Myocyte (in vitro differentiated cells): Measurements from ENCODE around the gene CDCA4. TPM values are rescaled to one million over a fixed set of nuclear protein-coding genes. Genes with fewer than 3 reads are reported as not detected.

Experiments used
- DNase-seq: peaks from one replicate; pipeline ENCODE4 v3.0.0-alpha.2; 2012; ENCODE audit warnings: low read depth
- total RNA-seq: library from RNA; depleted of rRNA; stranded (reverse); fragments of >200 nt; gene quantifications from 2 replicates; pipeline ENCODE4 v1.2.3, GENCODE V29; 2014

CDCA4 gene
- total RNA-seq, 1 donor from 2014 or later, result 15.9 TPM

DNA sequence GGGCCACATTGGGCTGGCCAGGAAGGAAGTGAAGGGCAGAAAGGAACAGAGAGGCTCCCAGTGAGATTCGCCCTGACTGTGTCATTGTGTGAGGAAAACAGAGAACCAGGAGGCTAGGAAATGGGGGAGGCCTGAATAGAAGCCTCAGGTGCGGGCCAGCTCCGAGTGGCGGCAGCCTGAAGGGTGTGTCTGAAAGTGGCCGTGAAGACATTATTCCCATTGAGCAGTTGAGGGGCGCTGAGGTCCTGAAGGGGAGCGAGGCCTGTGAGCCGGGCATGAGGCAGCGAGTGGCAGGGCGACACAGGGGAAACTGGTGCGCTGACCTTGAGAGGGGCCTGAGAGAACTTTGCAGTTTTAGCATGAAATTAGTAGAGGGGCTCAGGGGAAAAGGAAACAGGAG is 28.4 kb downstream of the CDCA4 start:
- DNase-seq, result no peak

- DNase-seq, result no peak
Observed at GRCh38 chr14:104991896-104992230, 29.0 kb downstream of the CDCA4 start.

GRCh38 chr14:104989951-104990303 is 31.0 kb downstream of the CDCA4 start:
- no peak for DNase-seq

- DNase-seq, result no peak
Observed at GRCh38 chr14:104989236-104989950, 31.5 kb downstream of the CDCA4 start.

DNA sequence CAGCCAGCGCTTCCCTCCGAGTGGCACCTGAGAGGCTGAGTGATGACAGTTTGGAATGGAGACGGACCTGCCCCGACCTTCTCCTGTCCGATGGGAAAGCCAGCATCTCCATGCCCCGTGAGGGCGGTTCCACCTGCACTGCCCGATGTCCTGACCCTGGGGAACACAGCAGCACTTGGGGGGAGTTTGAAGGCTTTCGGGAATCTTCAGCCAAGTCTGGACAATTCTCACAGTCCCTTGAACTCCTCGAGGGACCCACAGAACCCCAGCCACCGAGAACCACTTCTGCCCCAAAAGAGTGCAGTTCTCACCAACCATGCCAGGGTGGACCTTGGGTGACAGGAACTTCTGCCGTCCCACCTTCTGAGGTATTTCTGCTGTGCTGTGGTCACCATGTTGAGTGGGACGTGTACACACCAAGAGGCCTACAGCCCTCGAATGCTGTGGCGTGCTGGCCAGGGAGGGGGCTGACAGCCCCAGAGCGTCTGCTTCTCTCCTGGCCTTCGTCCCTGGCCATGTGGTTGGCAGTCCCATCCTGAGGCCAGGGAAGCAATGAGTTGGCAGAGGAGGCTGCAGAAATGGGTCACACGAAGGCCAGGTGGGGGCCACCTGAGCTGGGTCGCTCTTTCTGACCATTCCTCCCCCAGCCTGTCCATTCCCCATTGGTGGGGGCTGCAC is 34.3 kb downstream of the CDCA4 start:
- no peak for DNase-seq

DNA sequence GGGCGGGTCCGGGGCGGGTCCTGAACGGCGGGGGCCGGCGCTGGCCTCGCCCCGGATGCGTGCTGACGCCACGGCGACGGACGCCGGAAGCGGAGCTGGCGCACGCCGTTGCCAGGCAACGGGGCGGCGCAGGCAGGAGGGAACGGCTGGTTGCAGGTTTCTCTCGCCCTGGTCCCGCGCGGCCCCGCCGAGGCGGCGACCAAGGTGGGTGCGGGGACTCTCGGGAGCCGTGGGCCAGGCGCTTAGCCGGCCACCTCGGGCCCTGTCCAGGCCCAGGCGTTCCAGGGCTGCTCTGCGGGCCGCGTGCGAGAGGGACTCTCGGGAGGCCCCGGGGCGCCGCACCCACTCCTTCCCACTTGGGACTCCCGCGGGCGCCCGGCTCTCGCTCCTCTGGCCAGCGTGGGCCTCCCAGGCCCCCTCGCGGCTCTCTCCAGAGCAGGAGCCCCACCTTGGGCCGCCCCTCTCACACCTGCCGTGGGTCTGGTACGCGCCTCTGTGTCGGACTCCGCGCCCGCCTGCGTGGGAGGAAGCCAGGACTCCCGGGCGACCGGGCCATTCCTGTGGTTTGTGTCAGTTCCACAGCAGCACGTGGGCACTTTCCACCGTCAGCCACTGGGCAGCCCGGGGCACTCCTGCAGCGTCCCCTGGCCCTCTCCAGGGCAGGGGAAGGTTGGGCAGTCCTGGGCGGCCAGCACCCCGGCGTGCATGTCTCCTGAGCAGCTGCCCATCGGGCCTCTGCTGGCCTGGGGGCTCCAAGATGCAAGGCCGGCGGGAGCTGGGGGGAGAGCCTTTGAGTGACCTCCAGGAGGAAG is 35.0 kb downstream of the CDCA4 start, which contains the start of gene CLBA1:
Gene CLBA1, plus strand, starts transcription at position 114 of the 812 bp plus-strand sequence. Its CDS starts 644 bp downstream, at position 758.
- peak; percentile 92 for DNase-seq

- DNase-seq, result no peak
Observed at GRCh38 chr14:104984056-104984894, 36.6 kb downstream of the CDCA4 start.

DNA sequence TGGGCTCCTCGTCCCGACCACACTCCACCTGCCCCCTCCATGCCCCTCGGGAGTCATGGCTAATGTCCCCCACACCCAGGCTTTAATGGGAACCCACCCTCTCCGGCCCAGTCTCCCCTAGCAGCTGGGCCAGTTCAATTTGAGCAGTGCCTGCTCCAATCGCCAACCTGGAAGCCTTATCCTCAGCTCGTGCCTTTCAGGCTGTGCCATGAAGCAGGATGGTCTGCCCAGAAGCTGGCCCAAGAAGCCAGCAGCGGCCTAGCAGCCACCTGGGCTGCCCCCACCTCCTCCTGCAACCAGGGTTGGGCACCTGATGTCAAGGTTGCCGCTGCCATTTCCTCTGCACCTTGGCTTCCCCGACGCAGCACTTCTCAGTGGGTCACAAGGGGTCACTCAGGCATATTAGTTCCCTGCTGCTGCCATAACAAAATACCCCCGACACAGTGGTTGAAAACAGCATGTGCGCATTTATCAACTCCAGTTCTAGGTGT is 37.6 kb downstream of the CDCA4 start:
- no peak for DNase-seq

- DNase-seq, result no peak
Observed at GRCh38 chr14:104982548-104983230, 38.2 kb downstream of the CDCA4 start.

DNA sequence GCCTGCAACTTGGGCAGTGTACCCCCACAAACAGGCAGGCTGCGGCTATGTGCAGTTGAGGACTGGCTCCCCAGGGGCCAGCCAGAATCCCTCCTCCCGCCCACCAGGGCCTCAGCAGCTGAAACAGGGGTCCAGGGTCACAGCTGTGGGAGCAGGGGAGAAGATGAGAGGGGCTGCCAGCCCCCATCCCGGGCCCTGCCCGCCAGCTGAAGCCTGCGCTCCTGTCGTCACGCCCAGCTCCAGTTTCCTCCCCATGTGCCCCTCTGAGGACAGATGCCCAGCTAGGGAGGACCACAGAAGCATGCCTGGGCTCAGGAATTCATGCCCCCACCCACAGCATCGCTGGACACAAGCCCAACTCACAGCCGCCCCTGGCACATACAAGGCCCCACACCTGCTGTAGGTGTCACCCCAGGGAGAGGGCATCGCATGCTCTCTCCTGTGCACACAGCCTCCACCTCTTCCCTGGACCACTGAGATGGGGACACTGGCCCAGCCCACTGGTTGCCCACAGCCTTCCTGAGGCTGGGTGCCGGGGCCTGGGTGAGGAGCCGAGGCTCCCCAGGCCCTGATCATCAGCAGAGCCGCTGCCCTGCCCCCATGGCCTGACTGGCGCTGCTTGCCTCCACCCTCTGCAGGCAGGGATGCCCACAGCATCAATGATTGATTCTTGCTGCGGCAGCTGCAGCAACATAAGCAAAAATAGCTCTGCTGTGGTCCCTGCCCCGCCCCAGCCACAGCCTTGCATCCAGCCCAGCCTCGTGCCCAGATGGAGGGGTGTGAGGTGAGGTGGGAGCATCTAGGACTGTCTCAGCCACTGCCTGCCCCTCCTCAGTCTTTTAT is 39.0 kb downstream of the CDCA4 start:
- DNase-seq, result peak; percentile 93

GRCh38 chr14:104980611-104981531 is 40.0 kb downstream of the CDCA4 start:
- no peak for DNase-seq

GRCh38 chr14:104979758-104980610 is 40.9 kb downstream of the CDCA4 start:
- peak; percentile 49 for DNase-seq

DNA sequence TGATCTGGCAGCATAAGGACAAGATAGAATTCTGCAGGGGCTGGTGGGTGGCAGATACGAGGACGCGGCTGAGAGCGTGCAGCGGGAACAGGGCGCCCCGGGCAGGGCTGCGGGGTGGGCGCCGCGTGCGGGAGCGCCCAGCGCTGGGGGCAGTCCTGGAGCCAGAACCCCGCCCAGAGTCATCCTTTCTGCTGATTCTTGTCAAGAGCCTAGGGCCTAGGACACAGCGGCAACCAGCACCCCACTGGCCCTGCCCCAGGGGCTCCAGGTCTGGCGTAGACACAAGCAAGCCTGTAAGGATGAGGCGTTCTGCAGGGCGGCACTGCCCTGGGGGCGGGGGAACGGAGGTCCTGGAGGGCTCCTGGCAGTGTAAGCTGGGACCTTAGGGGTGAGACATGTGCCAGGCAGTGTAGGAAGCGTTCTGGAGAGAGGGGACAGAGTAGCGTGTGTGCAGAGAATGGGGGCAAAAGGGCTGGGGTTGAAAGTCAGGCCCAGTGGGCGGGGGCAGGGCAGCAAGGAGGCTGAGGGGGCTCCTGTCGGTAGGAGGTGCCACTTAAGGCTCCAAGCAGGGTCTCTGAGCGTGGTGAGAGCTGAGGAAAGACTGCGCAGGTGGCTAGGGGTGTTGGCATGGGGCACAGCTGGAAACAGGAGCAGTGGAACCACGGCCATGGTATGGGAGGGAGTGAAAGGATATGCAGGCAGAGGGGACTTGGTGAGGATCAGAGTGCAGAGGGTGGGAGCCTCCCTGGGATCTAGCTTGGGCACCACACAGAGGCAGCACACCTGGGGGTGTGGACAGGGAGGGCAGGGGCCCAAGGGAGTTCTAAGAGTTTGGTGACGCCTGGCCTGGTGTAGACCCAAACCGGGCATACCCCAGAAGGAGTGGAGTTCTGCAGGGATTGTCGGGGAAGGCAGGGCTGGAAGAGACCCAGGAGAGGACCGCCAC is 41.9 kb downstream of the CDCA4 start:
- DNase-seq, result no peak

DNA sequence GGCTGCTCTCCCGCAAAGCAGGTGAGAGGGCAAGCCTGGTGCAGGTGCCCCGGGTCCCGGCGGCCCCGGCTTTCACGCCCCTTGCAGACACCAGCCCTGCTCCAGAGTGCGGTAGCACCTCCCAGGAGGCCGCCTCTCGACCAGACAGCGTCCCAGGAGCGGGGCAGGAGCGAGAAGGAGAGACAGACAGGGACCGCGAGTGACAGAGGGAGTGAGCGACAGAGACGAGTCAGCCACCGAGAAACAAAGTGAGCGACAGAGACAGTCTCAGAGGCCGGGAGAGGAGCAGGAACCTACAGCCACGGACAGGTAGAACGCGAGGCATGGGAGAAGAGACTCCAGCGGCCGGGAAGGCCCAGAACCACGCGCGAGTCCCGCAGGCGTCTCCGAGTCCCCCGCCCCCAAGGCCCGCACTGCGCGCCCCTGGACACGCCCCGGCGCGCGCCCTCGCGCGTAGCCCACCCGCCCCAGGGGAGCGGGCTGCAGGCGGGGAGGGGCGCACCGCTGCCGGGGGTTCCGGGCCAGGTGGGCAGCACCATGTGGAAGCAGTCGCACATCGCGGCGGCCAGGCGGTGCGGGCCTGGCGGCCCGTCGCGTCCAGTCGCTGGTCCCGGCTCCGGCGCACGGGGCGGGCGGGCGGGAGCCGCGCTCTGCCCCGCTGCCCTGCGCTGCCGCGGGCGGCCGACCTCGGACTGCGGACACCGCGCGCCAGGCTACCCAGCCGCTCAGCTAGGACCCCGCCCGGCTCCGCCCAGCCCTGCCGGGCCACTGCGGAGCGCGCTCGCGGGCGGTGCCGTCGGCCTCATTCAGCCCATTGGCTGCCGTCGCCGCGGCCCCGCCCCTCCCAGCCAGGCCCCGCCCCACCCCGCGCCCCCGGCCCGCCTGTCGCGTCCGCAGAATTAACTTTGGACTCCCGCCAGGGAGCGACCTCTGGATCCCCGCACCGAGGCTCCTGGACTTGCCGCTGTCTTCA is 42.9 kb downstream of the CDCA4 start, which contains the start of gene AHNAK2:
Gene AHNAK2, minus strand, starts transcription at position 694 of the 973 bp plus-strand sequence. Its CDS starts 137 bp downstream, at position 557.
- DNase-seq, result peak; percentile 80
